Testis (tissue), 2 donors: ENCODE results near the gene DDX24.

Source experiments
- POLR2A ChIP-seq: fragments of 450-650 bp; IDR thresholded peaks from one replicate; pipeline ENCODE4 v1.6.1; 2017; ENCODE audit warnings: antibody characterized with exemption, mild to moderate bottlenecking, moderate library complexity
- TF ChIP-seq, protein P1 (sequence below), 3 experiments: fragments of 450-650 bp in 2 of 3; fragments of 200-600 bp in 1 of 3; sonication (generic) in 1 of 3; IDR thresholded peaks; one replicate each; pipeline ENCODE4 v1.5.1; 2016 to 2019; ENCODE audit warnings: antibody characterized with exemption in 3 of 3, mild to moderate bottlenecking in 2 of 3, moderate library complexity in 1 of 3

DNA sequence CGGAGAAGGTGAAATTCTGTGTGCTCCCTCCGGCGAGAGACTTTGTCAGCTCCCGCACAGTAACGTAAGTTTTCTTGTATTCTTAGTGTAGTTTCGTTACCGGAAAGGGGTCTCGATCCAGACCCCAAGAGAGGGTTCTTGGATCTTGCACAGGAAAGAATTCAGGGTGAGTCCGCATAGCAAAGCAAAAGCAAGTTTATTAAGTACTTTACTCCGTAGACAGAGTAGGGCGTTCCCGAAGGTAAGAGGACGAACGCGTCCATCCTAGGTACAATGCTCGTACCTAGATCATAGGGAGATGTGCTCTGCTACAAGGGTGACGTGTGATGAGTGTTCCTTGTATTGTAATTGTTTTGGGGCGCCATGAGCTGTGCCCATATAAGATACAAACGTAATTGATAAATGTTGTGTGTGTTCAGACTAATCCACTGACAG lies 401 bp upstream of the DDX24 start:
- TF ChIP-seq, protein P1, sequence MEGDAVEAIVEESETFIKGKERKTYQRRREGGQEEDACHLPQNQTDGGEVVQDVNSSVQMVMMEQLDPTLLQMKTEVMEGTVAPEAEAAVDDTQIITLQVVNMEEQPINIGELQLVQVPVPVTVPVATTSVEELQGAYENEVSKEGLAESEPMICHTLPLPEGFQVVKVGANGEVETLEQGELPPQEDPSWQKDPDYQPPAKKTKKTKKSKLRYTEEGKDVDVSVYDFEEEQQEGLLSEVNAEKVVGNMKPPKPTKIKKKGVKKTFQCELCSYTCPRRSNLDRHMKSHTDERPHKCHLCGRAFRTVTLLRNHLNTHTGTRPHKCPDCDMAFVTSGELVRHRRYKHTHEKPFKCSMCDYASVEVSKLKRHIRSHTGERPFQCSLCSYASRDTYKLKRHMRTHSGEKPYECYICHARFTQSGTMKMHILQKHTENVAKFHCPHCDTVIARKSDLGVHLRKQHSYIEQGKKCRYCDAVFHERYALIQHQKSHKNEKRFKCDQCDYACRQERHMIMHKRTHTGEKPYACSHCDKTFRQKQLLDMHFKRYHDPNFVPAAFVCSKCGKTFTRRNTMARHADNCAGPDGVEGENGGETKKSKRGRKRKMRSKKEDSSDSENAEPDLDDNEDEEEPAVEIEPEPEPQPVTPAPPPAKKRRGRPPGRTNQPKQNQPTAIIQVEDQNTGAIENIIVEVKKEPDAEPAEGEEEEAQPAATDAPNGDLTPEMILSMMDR (IDR thresholded peaks at IDR 0.05) = no peak
- no peak for TF ChIP-seq POLR2A
